ENCODE measurements around the gene PLLP. TPM values are rescaled to one million over a fixed set of nuclear protein-coding genes. Genes with fewer than 3 reads are reported as not detected.
"Not testable (repeated sequence)": the region's sequence is repeated elsewhere in the genome, so short reads cannot be mapped to it uniquely, and the experiment has no call there.

PLLP gene
- polyA plus RNA-seq, 1 experiment: 0.02 TPM

GRCh38 chr16:57278494-57278893 lies 6.0 kb downstream of the PLLP start:
- no peak for TF ChIP-seq CTCF (IDR thresholded peaks at IDR 0.05; ENCODE audit: insufficient read depth, low read depth, low read length)
- ChIA-PET CTCF (interaction anchor here (0.8 to 2.0 kb wide), 4 partner anchors 11 to 139 kb away, joined by 3 to 8 read pairs (median 6); no protein-coding TSS in a partner anchor), POLR2A (no interaction called here)
- H3K4me3 ChIP-seq (ENCODE audit: low read depth, low read length): no peak overlapping the region
- H3K27me3 ChIP-seq (ENCODE audit: control insufficient read depth, insufficient read depth, low read length): peaks cover 9% of the 10 kb centered on the region
- DNase-seq (ENCODE audit: low read depth): no peak
- no peaks in the 10 kb centered on the region for H3K36me3 ChIP-seq (ENCODE audit: control insufficient read depth, insufficient read depth, low read length)

DNA sequence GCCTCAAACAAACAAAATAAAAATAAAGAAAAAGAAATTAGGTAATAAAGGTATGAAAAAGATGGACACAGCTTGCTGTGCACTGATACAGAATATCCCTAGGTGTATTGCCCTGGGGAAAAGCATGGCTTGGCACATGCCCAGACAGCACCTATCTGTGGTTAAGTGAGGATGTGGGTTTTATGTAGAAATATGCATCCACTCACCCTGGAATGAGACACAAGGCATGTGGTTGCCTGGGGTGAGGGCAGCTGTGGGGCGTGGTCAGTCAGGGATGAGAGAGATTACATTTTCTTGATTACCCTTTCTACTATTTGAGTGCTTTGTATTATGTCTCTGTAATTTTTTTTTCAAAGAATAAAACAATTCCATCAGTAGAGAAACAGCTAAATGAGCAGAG lies 6.9 kb downstream of the PLLP start:
- POLR2A ChIA-PET: no interaction called here
- DNase-seq (ENCODE audit: low read depth): peak; percentile 41
- CTCF ChIA-PET: interaction anchor here (0.8 to 2.0 kb wide), 4 partner anchors 10 to 140 kb away, joined by 3 to 8 read pairs (median 6); no protein-coding TSS in a partner anchor

GRCh38 chr16:57276596-57276995 lies 7.9 kb downstream of the PLLP start:
- ChIA-PET CTCF (no interaction called here), POLR2A (no interaction called here)
- peaks cover 6% of the 10 kb centered on the region; the same call in 1 of the 2 replicates for H3K27me3 ChIP-seq (ENCODE audit: control insufficient read depth, insufficient read depth, low read length)
- no peak for DNase-seq (ENCODE audit: low read depth)
- no peak overlapping the region for H3K4me3 ChIP-seq (ENCODE audit: low read depth, low read length)
- TF ChIP-seq CTCF (IDR thresholded peaks at IDR 0.05; ENCODE audit: insufficient read depth, low read depth, low read length): no peak
- H3K36me3 ChIP-seq (ENCODE audit: control insufficient read depth, insufficient read depth, low read length): no peaks in the 10 kb centered on the region

More for the DNA sequence above, 6.9 kb downstream of the PLLP start:
- Histone ChIP-seq H3K27me3 (ENCODE audit: control insufficient read depth, insufficient read depth, low read length) (peaks cover 8% of the 10 kb centered on the region; the same call in 1 of the 2 replicates), H3K4me3 (ENCODE audit: low read depth, low read length) (no peak overlapping the region), H3K36me3 (ENCODE audit: control insufficient read depth, insufficient read depth, low read length) (no peaks in the 10 kb centered on the region)
- TF ChIP-seq CTCF (IDR thresholded peaks at IDR 0.05; ENCODE audit: insufficient read depth, low read depth, low read length): no peak

DNA sequence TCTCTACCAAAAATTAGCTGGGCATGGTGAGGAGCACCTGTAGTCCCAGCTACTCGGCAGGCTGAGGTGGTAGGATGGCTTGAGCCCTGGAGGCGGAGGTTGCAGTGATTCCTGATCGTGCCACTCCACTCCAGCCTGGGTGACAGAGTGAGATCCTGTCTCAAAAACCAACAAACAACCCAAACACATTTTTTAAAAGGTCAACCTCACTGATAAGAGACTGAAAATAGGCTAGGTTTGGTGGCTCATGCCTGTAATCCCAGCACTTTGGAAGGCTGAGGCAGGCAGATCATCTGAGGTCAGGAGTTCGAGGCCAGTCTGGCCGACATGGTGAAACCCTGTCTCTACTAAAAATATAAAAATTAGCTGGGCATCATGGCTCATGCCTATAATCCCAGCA lies 8.5 kb downstream of the PLLP start:
- H3K4me3 ChIP-seq (ENCODE audit: low read depth, low read length); CTCF ChIA-PET; H3K36me3 ChIP-seq (ENCODE audit: control insufficient read depth, insufficient read depth, low read length); DNase-seq (ENCODE audit: low read depth); H3K27me3 ChIP-seq (ENCODE audit: control insufficient read depth, insufficient read depth, low read length); POLR2A ChIA-PET: not testable (repeated sequence)

DNA sequence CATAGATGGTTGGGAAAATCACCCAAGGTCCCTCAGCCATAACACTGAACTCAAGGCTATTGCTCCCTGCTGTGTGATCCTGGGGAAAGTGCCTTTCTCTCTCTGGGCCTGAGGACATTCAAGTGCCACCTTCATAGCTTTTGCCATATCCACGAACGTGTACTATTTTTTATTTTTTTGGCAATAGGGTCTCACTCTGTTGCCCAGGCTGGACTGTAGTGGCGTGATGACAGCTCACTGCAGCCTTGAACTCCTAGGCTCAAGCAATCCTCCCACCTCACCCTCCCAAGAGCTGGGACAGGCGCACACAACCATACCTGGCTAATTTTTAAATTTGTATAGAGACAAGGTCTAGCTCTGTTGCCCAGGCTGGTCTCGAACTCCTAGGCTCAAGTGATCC lies 10.6 kb downstream of the PLLP start:
- H3K27me3 ChIP-seq (ENCODE audit: control insufficient read depth, insufficient read depth, low read length): 0 out of 2 replicates have a peak, but pooled peaks cover 1% of the 10 kb centered on the region
- DNase-seq (ENCODE audit: low read depth): no peak
- ChIA-PET POLR2A (no interaction called here), CTCF (no interaction called here)
- no peak overlapping the region for H3K4me3 ChIP-seq (ENCODE audit: low read depth, low read length)
- no peaks in the 10 kb centered on the region for H3K36me3 ChIP-seq (ENCODE audit: control insufficient read depth, insufficient read depth, low read length)
- no peak for TF ChIP-seq CTCF (IDR thresholded peaks at IDR 0.05; ENCODE audit: insufficient read depth, low read depth, low read length)

DNA sequence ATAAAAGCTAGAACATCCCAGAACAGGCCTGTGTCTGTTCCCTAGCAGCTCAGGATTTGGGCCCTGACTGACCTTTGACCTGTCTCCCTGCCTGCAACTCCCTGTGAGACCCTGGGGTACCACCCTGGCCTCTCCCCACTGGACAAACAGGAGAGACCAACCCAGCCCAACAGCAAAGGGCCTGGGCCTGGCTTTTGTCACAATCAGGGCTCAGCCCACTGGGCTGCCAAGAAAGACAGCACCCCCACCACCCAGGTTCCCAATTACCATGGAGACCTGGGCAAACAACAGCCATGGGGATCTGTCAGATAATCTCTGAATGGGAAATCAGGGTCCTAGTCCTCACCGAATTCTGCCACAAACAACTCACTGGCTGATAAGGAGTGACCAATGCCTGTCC lies 11.1 kb downstream of the PLLP start:
- CTCF ChIA-PET: no interaction called here
- Histone ChIP-seq H3K36me3 (ENCODE audit: control insufficient read depth, insufficient read depth, low read length) (no peaks in the 10 kb centered on the region), H3K4me3 (ENCODE audit: low read depth, low read length) (no peak overlapping the region), H3K27me3 (ENCODE audit: control insufficient read depth, insufficient read depth, low read length) (no peaks in the 10 kb centered on the region)
- POLR2A ChIA-PET: no interaction called here
- no peak for TF ChIP-seq CTCF (IDR thresholded peaks at IDR 0.05; ENCODE audit: insufficient read depth, low read depth, low read length)
- no peak for DNase-seq (ENCODE audit: low read depth)

Measured in BJ (cell line).